NCI-H526 treated with DMSO at 0.1 percent for 48 hours (cell line): Measurements from ENCODE around the gene DNER.
A peak's percentile ranks its signal among the peaks of the same experiment; 100 is the strongest.
"Not testable (repeated sequence)": the region's sequence is repeated elsewhere in the genome, so short reads cannot be mapped to it uniquely, and the experiment has no call there.

Experiments used
- DNase-seq: peaks from one replicate; lab custom pipeline; 2025; lab: John Stamatoyannopoulos, UW

The DNER gene

GRCh38 chr2:229714080-229714735 is at the start of gene DNER:
Gene DNER, minus strand, starts transcription at chr2:229714555. Its CDS starts 132 bp downstream, at chr2:229714423.
- no peak for DNase-seq

GRCh38 chr2:229761663-229762062 is 47.3 kb upstream of the DNER start:
- DNase-seq: no peak

- DNase-seq: not testable (repeated sequence)
Measured at GRCh38 chr2:229757462-229757861, 43.1 kb upstream of the DNER start.

GRCh38 chr2:229752970-229753729 is 38.8 kb upstream of the DNER start:
- DNase-seq: peak; percentile 47

- no peak for DNase-seq
Measured at GRCh38 chr2:229749779-229750178, 35.4 kb upstream of the DNER start.

- DNase-seq: no peak
Measured at GRCh38 chr2:229748950-229749349, 34.6 kb upstream of the DNER start.

GRCh38 chr2:229742691-229743090 is 28.3 kb upstream of the DNER start:
- not testable (repeated sequence) for DNase-seq

- DNase-seq: no peak
Measured at GRCh38 chr2:229740279-229740678, 25.9 kb upstream of the DNER start.

GRCh38 chr2:229738024-229738625 is 23.8 kb upstream of the DNER start:
- no peak for DNase-seq

- no peak for DNase-seq
Measured at GRCh38 chr2:229734410-229734809, 20.1 kb upstream of the DNER start.

- DNase-seq: no peak
Measured at GRCh38 chr2:229733611-229734245, 19.4 kb upstream of the DNER start.

- DNase-seq: no peak
Measured at GRCh38 chr2:229732897-229733296, 18.5 kb upstream of the DNER start.

GRCh38 chr2:229731916-229732315 is 17.6 kb upstream of the DNER start:
- DNase-seq: no peak

GRCh38 chr2:229731363-229731762 is 17.0 kb upstream of the DNER start:
- no peak for DNase-seq

- no peak for DNase-seq
Measured at GRCh38 chr2:229728370-229728769, 14.0 kb upstream of the DNER start.

- no peak for DNase-seq
Measured at GRCh38 chr2:229726643-229727042, 12.3 kb upstream of the DNER start.

- DNase-seq: no peak
Measured at GRCh38 chr2:229725716-229726574, 11.6 kb upstream of the DNER start.

GRCh38 chr2:229723192-229723591 is 8.8 kb upstream of the DNER start:
- not testable (repeated sequence) for DNase-seq

GRCh38 chr2:229719926-229720647 is 5.7 kb upstream of the DNER start:
- no peak for DNase-seq

- no peak for DNase-seq
Measured at GRCh38 chr2:229718057-229718456, 3.7 kb upstream of the DNER start.

- DNase-seq: peak; percentile 20
Measured at GRCh38 chr2:229715895-229716507, 1.6 kb upstream of the DNER start.
